ENCODE results near the gene KCNJ16. TPM values are rescaled to one million over a fixed set of nuclear protein-coding genes. Genes with fewer than 3 reads are reported as not detected.

KCNJ16 gene
- total RNA-seq, 2 donors from 2014 or later: 1.3 TPM; not detected in 1

GRCh38 chr17:70127221-70127873 is 52.3 kb downstream of the KCNJ16 start:
- no peak overlapping the region for H3K27ac ChIP-seq
- H3K36me3 ChIP-seq: no peaks in the 10 kb centered on the region
- no peak for DNase-seq (ENCODE audit: low spot score)
- 76% methylated on average over 6 of the region's 6 CpGs for WGBS
- H3K4me3 ChIP-seq: no peak overlapping the region
- no peaks in the 10 kb centered on the region for H3K27me3 ChIP-seq (replicated peaks; ENCODE audit: insufficient read depth)
- intact Hi-C loops (cut with DNase I): no loop called here
- TF ChIP-seq POLR2AphosphoS5 (IDR thresholded peaks at IDR 0.05) (no peak), CTCF (IDR thresholded peaks at IDR 0.05) (no peak), POLR2A (IDR thresholded peaks at IDR 0.05) (no peak)
- H3K9me3 ChIP-seq: no peaks in the 10 kb centered on the region
- no peaks in the 10 kb centered on the region for H3K4me1 ChIP-seq (replicated peaks)

- Histone ChIP-seq H3K4me3 (no peak overlapping the region), H3K27me3 (replicated peaks; ENCODE audit: insufficient read depth) (no peaks in the 10 kb centered on the region), H3K36me3 (no peaks in the 10 kb centered on the region), H3K4me1 (replicated peaks) (no peaks in the 10 kb centered on the region), H3K9me3 (no peaks in the 10 kb centered on the region), H3K27ac (no peak overlapping the region)
- WGBS: 96% methylated on average over 23 of the region's 23 CpGs
- no peak for DNase-seq (ENCODE audit: low spot score)
- intact Hi-C loops (cut with DNase I): no loop called here
- TF ChIP-seq POLR2AphosphoS5 (IDR thresholded peaks at IDR 0.05) (no peak), CTCF (IDR thresholded peaks at IDR 0.05) (no peak), POLR2A (IDR thresholded peaks at IDR 0.05) (no peak)
Measured at GRCh38 chr17:70128727-70129238, 53.8 kb downstream of the KCNJ16 start.

- intact Hi-C loops (cut with DNase I): no loop called here
- H3K4me3 ChIP-seq: no peak overlapping the region
- no peaks in the 10 kb centered on the region for H3K27me3 ChIP-seq (replicated peaks; ENCODE audit: insufficient read depth)
- H3K4me1 ChIP-seq (replicated peaks): peaks cover 2% of the 10 kb centered on the region
- no peaks in the 10 kb centered on the region for H3K9me3 ChIP-seq
- TF ChIP-seq CTCF (IDR thresholded peaks at IDR 0.05): no peak
- TF ChIP-seq POLR2AphosphoS5 (IDR thresholded peaks at IDR 0.05): no peak
- no peak for TF ChIP-seq POLR2A (IDR thresholded peaks at IDR 0.05)
- 74% methylated on average over 3 of the region's 3 CpGs for WGBS
- no peaks in the 10 kb centered on the region for H3K36me3 ChIP-seq
- no peak overlapping the region for H3K27ac ChIP-seq
- DNase-seq (ENCODE audit: low spot score): no peak
Measured at GRCh38 chr17:70130289-70130688, 55.3 kb downstream of the KCNJ16 start.

- DNase-seq (ENCODE audit: low spot score): no peak
- H3K4me1 ChIP-seq (replicated peaks): peaks cover 8% of the 10 kb centered on the region
- H3K4me3 ChIP-seq: no peak overlapping the region
- WGBS: 95% methylated on average over 11 of the region's 11 CpGs
- intact Hi-C loops (cut with DNase I): no loop called here
- no peak overlapping the region for H3K27ac ChIP-seq
- no peaks in the 10 kb centered on the region for H3K9me3 ChIP-seq
- no peaks in the 10 kb centered on the region for H3K27me3 ChIP-seq (replicated peaks; ENCODE audit: insufficient read depth)
- no peak for TF ChIP-seq POLR2A (IDR thresholded peaks at IDR 0.05)
- no peak for TF ChIP-seq CTCF (IDR thresholded peaks at IDR 0.05)
- no peak for TF ChIP-seq POLR2AphosphoS5 (IDR thresholded peaks at IDR 0.05)
- H3K36me3 ChIP-seq: no peaks in the 10 kb centered on the region
Measured at GRCh38 chr17:70132505-70132904, 57.5 kb downstream of the KCNJ16 start.

- TF ChIP-seq CTCF (IDR thresholded peaks at IDR 0.05) (no peak), POLR2A (IDR thresholded peaks at IDR 0.05) (no peak), POLR2AphosphoS5 (IDR thresholded peaks at IDR 0.05) (no peak)
- WGBS: 88% methylated on average over 8 of the region's 8 CpGs
- peaks cover 14% of the 10 kb centered on the region for H3K4me1 ChIP-seq (replicated peaks)
- H3K27me3 ChIP-seq (replicated peaks; ENCODE audit: insufficient read depth): no peaks in the 10 kb centered on the region
- no peak overlapping the region for H3K27ac ChIP-seq
- no peak overlapping the region for H3K4me3 ChIP-seq
- H3K36me3 ChIP-seq: no peaks in the 10 kb centered on the region
- intact Hi-C loops (cut with DNase I): no loop called here
- no peak for DNase-seq (ENCODE audit: low spot score)
- H3K9me3 ChIP-seq: no peaks in the 10 kb centered on the region
Measured at GRCh38 chr17:70134042-70134441, 59.0 kb downstream of the KCNJ16 start.
